Activated CD4-positive, alpha-beta T cell treated with anti-CD3 and anti-CD28 coated beads, Interleukin-2, Interleukin-4, amounts not matched to agents 100 ng/mL and 50 ng/mL, durations not matched to agents 16 hours and 8 hours (primary cell): ENCODE measurements around the gene KCNIP3.
"Not testable (repeated sequence)": the region's sequence is repeated elsewhere in the genome, so short reads cannot be mapped to it uniquely, and the experiment has no call there.

ENCODE experiments used
- DNase-seq: peaks from one replicate; pipeline ENCODE4 v3.0.0-alpha.2; 2020; ENCODE audit warnings: low spot score

KCNIP3 gene

GRCh38 chr2:95404676-95405075 is 107.5 kb downstream of the KCNIP3 start:
- not testable (repeated sequence) for DNase-seq

- DNase-seq = not testable (repeated sequence)
Measured at GRCh38 chr2:95411239-95411638, 114.1 kb downstream of the KCNIP3 start.

- DNase-seq = peak; percentile 58
Measured at GRCh38 chr2:95414015-95414594, 117.0 kb downstream of the KCNIP3 start.

GRCh38 chr2:95415138-95415537 is 118.0 kb downstream of the KCNIP3 start:
- not testable (repeated sequence) for DNase-seq

GRCh38 chr2:95415561-95415960 is 118.4 kb downstream of the KCNIP3 start:
- not testable (repeated sequence) for DNase-seq

GRCh38 chr2:95427196-95427867 is 130.2 kb downstream of the KCNIP3 start:
- not testable (repeated sequence) for DNase-seq

- not testable (repeated sequence) for DNase-seq
Measured at GRCh38 chr2:95429748-95430467, 132.8 kb downstream of the KCNIP3 start.

GRCh38 chr2:95433373-95433772 is 136.2 kb downstream of the KCNIP3 start:
- DNase-seq = not testable (repeated sequence)

- DNase-seq = not testable (repeated sequence)
Measured at GRCh38 chr2:95433973-95434372, 136.8 kb downstream of the KCNIP3 start.

GRCh38 chr2:95434507-95435076 is 137.4 kb downstream of the KCNIP3 start:
- not testable (repeated sequence) for DNase-seq

GRCh38 chr2:95435162-95435871 is 138.2 kb downstream of the KCNIP3 start:
- not testable (repeated sequence) for DNase-seq
